Astrocyte (in vitro differentiated cells and primary cell): Measurements from ENCODE around the gene KL. TPM values are rescaled to one million over a fixed set of nuclear protein-coding genes. Genes with fewer than 3 reads are reported as not detected.

ENCODE experiments used
- DNase-seq: peaks from one replicate; pipeline ENCODE4 v3.0.0-alpha.2; 2010; ENCODE audit warnings: low read depth
- FAIRE-seq: peaks from 2 replicates; lab custom pipeline; 2011; peaks lifted over from hg19 to GRCh38; lab: Jason Lieb, UNC
- H2AFZ ChIP-seq: 2 replicates; pipeline ENCODE4 v1.6.0; 2012; ENCODE audit warnings: low read depth, low read length, inconsistent platforms
- H3K27ac ChIP-seq: 2 replicates; pipeline ENCODE4 v1.5.1; 2011; ENCODE audit warnings: low read depth, low read length, inconsistent platforms
- H3K27me3 ChIP-seq: 2 replicates; pipeline ENCODE4 v1.6.0; 2011; ENCODE audit warnings: low read length, inconsistent platforms; ENCODE audit not compliant: insufficient read depth
- H3K36me3 ChIP-seq: 2 replicates; pipeline ENCODE4 v1.5.1; 2011; ENCODE audit warnings: low read length, inconsistent platforms; ENCODE audit not compliant: insufficient read depth
- H3K4me1 ChIP-seq: 2 replicates; pipeline ENCODE4 v1.5.1; 2011; ENCODE audit warnings: low read length, inconsistent platforms; ENCODE audit not compliant: insufficient read depth
- H3K4me2 ChIP-seq: 2 replicates; pipeline ENCODE4 v1.6.0; 2012; ENCODE audit warnings: low read length, inconsistent platforms
- H3K4me3 ChIP-seq: 2 replicates; pipeline ENCODE4 v1.5.1; 2011; ENCODE audit warnings: low read depth, mild to moderate bottlenecking, low read length, inconsistent platforms; ENCODE audit not compliant: insufficient read depth
- H3K79me2 ChIP-seq: 2 replicates; pipeline ENCODE4 v1.6.0; 2012; ENCODE audit warnings: mild to moderate bottlenecking, low read length, inconsistent platforms; ENCODE audit not compliant: insufficient read depth
- H3K9ac ChIP-seq: 2 replicates; pipeline ENCODE4 v1.6.0; 2012; ENCODE audit warnings: mild to moderate bottlenecking, low read length, inconsistent platforms
- H3K9me3 ChIP-seq: 2 replicates; pipeline ENCODE4 v1.5.1; 2012; ENCODE audit warnings: low read depth, mild to moderate bottlenecking, low read length, inconsistent platforms; ENCODE audit not compliant: insufficient read depth
- H4K20me1 ChIP-seq: 2 replicates; pipeline ENCODE4 v1.6.0; 2012; ENCODE audit warnings: low read length, inconsistent platforms; ENCODE audit not compliant: insufficient read depth
- H3K27ac Mint-ChIP-seq: one replicate; pipeline ENCODE4 v1.8.0; 2021; ENCODE audit warnings: mild to moderate bottlenecking, mixed read lengths; ENCODE audit not compliant: unreplicated experiment
- H3K27me3 Mint-ChIP-seq: one replicate; pipeline ENCODE4 v1.8.0; 2021; ENCODE audit warnings: low read depth, mixed read lengths; ENCODE audit not compliant: unreplicated experiment
- H3K36me3 Mint-ChIP-seq: one replicate; pipeline ENCODE4 v1.8.0; 2021; ENCODE audit warnings: low read depth, mixed read lengths; ENCODE audit not compliant: unreplicated experiment
- H3K4me1 Mint-ChIP-seq: one replicate; pipeline ENCODE4 v1.8.0; 2021; ENCODE audit warnings: low read depth, mixed read lengths; ENCODE audit not compliant: unreplicated experiment
- H3K4me3 Mint-ChIP-seq: one replicate; pipeline ENCODE4 v1.8.0; 2021; ENCODE audit warnings: mild to moderate bottlenecking, moderate library complexity, mixed read lengths; ENCODE audit not compliant: unreplicated experiment
- H3K9me3 Mint-ChIP-seq: one replicate; pipeline ENCODE4 v1.8.0; 2021; ENCODE audit warnings: mild to moderate bottlenecking, mixed read lengths; ENCODE audit not compliant: unreplicated experiment
- EZH2 ChIP-seq: IDR thresholded peaks from 2 replicates; pipeline ENCODE4 v1.6.1; 2012; ENCODE audit warnings: mild to moderate bottlenecking, low read length, inconsistent platforms; ENCODE audit not compliant: insufficient read depth
- total RNA-seq: library from RNA; stranded (reverse); gene quantifications from 2 replicates; pipeline ENCODE4 v1.2.1, GENCODE V29; 2021
- TF ChIP-seq, protein P1 (sequence below): IDR thresholded peaks from 2 replicates; pipeline ENCODE4 v1.5.1; 2011; ENCODE audit warnings: low read depth, mild to moderate bottlenecking, inconsistent platforms, low read length, moderate library complexity; ENCODE audit not compliant: insufficient read depth

The KL gene
- total RNA-seq, 1 donor from 2014 or later: 0.07 TPM

DNA sequence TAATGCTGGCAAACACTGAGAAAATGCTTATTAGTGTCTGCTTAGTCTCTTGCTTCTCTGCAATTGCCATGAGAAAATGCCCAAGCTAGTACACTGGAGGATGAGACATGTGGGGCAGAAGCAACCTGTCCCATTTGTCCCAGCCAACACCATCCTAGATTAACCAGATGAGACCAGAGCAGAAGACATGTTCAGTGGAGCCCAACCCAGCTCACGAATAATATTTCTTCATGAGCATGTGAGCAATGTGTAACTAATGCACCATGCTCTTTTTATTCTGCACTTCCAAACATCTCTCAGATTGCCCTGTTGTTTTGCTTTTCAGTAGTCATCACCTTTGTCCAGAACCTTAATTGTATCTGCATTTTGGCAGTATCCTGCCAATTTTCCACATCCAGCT lies 21.4 kb downstream of the KL start:
- no peak overlapping the region for H3K9ac ChIP-seq
- no peak overlapping the region for H3K4me3 ChIP-seq
- H3K9me3 ChIP-seq: no peaks in the 10 kb centered on the region
- H2AFZ ChIP-seq: no peak overlapping the region
- H3K36me3 Mint-ChIP-seq: no peaks in the 10 kb centered on the region
- no peaks in the 10 kb centered on the region for H4K20me1 ChIP-seq
- no peak for DNase-seq
- no peaks in the 10 kb centered on the region for H3K4me1 Mint-ChIP-seq
- H3K4me1 ChIP-seq: no peaks in the 10 kb centered on the region
- H3K9me3 Mint-ChIP-seq: no peaks in the 10 kb centered on the region
- H3K27me3 ChIP-seq: no peaks in the 10 kb centered on the region
- no peak overlapping the region for H3K27ac ChIP-seq
- H3K4me3 Mint-ChIP-seq: no peak overlapping the region
- TF ChIP-seq EZH2: no peak
- TF ChIP-seq, protein P1, sequence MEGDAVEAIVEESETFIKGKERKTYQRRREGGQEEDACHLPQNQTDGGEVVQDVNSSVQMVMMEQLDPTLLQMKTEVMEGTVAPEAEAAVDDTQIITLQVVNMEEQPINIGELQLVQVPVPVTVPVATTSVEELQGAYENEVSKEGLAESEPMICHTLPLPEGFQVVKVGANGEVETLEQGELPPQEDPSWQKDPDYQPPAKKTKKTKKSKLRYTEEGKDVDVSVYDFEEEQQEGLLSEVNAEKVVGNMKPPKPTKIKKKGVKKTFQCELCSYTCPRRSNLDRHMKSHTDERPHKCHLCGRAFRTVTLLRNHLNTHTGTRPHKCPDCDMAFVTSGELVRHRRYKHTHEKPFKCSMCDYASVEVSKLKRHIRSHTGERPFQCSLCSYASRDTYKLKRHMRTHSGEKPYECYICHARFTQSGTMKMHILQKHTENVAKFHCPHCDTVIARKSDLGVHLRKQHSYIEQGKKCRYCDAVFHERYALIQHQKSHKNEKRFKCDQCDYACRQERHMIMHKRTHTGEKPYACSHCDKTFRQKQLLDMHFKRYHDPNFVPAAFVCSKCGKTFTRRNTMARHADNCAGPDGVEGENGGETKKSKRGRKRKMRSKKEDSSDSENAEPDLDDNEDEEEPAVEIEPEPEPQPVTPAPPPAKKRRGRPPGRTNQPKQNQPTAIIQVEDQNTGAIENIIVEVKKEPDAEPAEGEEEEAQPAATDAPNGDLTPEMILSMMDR: no peak
- no peak overlapping the region for H3K4me2 ChIP-seq
- peaks cover 4% of the 10 kb centered on the region for H3K27me3 Mint-ChIP-seq
- H3K79me2 ChIP-seq: no peaks in the 10 kb centered on the region
- no peak overlapping the region for H3K27ac Mint-ChIP-seq
- FAIRE-seq: no peak
- no peaks in the 10 kb centered on the region for H3K36me3 ChIP-seq

DNA sequence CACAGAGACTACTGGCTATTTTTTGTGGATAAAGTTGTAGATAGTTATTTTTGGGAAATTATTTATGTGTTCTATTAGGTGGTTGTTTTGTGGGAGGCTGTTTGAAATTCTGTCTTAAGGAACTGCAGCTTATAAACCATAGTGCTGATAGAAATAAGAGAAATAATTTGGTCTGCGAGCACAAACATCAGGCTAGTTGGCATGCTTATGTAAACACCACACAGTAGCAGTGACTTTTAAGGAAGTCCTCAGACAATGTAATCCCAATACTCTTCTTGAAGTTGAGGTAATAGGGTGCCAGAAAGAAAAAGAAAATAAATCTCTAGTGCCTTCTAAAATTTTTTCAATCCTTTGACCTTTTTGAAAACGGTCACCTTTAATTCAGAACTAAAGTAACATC lies 23.9 kb downstream of the KL start:
- Histone ChIP-seq H3K9me3 (no peaks in the 10 kb centered on the region), H3K4me3 (no peak overlapping the region), H3K36me3 (no peaks in the 10 kb centered on the region), H4K20me1 (no peaks in the 10 kb centered on the region), H3K27me3 (no peaks in the 10 kb centered on the region), H3K27ac (no peak overlapping the region), H3K4me1 (no peaks in the 10 kb centered on the region), H3K9ac (no peak overlapping the region), H3K4me2 (no peak overlapping the region), H2AFZ (no peak overlapping the region), H3K79me2 (no peaks in the 10 kb centered on the region)
- no peaks in the 10 kb centered on the region for H3K36me3 Mint-ChIP-seq
- DNase-seq (no peak), FAIRE-seq (no peak)
- no peaks in the 10 kb centered on the region for H3K9me3 Mint-ChIP-seq
- TF ChIP-seq EZH2: no peak
- TF ChIP-seq, protein P1: no peak
- H3K4me1 Mint-ChIP-seq: no peaks in the 10 kb centered on the region
- H3K4me3 Mint-ChIP-seq: no peak overlapping the region
- peaks cover 4% of the 10 kb centered on the region for H3K27me3 Mint-ChIP-seq
- H3K27ac Mint-ChIP-seq: no peak overlapping the region

DNA sequence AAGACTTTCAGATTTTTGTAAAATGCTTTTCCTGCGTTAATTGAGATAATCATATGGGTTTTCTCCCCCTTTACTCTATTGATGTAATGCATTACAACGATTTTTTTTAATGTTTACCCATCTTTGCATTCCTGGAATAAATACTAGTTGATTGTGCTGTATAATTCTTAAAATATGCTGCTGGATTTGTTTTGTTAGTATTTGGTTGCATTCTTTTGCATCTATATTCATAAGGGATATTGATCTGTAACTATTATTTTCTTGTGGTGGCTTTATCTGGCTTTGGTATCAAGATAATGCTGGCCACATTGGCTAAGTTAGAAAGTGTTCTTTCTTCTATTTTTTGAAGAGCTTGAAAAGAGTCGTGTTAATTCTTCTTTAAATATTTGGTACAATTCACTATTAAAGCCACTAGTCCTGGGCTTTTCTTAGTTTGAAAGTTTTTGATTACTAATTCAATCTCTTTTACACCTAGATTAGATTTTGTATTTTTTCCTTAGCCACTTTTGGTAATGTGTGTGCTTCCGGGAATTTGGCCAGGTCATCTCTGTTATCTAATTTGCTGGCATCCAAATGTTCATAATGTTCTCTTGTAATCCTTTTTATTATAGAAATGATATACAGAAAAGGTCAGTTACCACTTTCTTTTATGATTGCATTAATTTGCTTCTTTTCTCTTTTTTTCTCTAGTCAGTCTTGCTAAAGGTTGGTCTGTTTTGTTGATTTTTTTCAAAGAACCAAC lies 29.8 kb downstream of the KL start:
- H2AFZ ChIP-seq: no peak overlapping the region
- no peaks in the 10 kb centered on the region for H3K27me3 ChIP-seq
- no peaks in the 10 kb centered on the region for H3K36me3 Mint-ChIP-seq
- DNase-seq: no peak
- TF ChIP-seq EZH2: no peak
- TF ChIP-seq, protein P1: no peak
- H3K4me1 Mint-ChIP-seq: no peaks in the 10 kb centered on the region
- no peak overlapping the region for H3K27ac ChIP-seq
- FAIRE-seq: no peak
- no peak overlapping the region for H3K4me2 ChIP-seq
- no peaks in the 10 kb centered on the region for H3K36me3 ChIP-seq
- H3K4me1 ChIP-seq: no peaks in the 10 kb centered on the region
- no peaks in the 10 kb centered on the region for H3K79me2 ChIP-seq
- no peak overlapping the region for H3K9ac ChIP-seq
- peaks cover 4% of the 10 kb centered on the region for H3K27me3 Mint-ChIP-seq
- H3K27ac Mint-ChIP-seq: no peak overlapping the region
- H4K20me1 ChIP-seq: no peaks in the 10 kb centered on the region
- no peak overlapping the region for H3K4me3 Mint-ChIP-seq
- H3K9me3 ChIP-seq: no peaks in the 10 kb centered on the region
- no peak overlapping the region for H3K4me3 ChIP-seq
- no peaks in the 10 kb centered on the region for H3K9me3 Mint-ChIP-seq
